Tibial nerve (tissue), 4 donors: ENCODE measurements around the gene TNPO3. TPM values are rescaled to one million over a fixed set of nuclear protein-coding genes. Genes with fewer than 3 reads are reported as not detected.
A peak's percentile ranks its signal among the peaks of the same experiment; 100 is the strongest.
"Not testable (repeated sequence)": the region's sequence is repeated elsewhere in the genome, so short reads cannot be mapped to it uniquely, and the experiment has no call there.

Experiments
- DNase-seq, 2 donors: peaks; one replicate each; pipeline ENCODE4 v3.0.0-alpha.2; 2019; ENCODE audit warnings: low spot score in 2 of 2
- H3K27ac ChIP-seq, 4 donors: fragments of 200-600 bp; sonication (generic) in 3 of 4; one replicate each; pipeline ENCODE4 v1.5.1; 2017 to 2019; ENCODE audit warnings: mild to moderate bottlenecking in 1 of 4
- H3K27me3 ChIP-seq, 2 donors: fragments of 200-600 bp; sonication (generic) in 1 of 2; one replicate each; pipeline versions ENCODE4 v1.5.1 to v1.6.0; 2017 to 2019
- H3K36me3 ChIP-seq, 3 donors: fragments of 200-600 bp; sonication (generic); one replicate each; pipeline ENCODE4 v1.5.1; 2018 to 2019
- H3K4me1 ChIP-seq, 4 donors: fragments of 200-600 bp; sonication (generic) in 3 of 4; one replicate each; pipeline ENCODE4 v1.5.1; 2017 to 2019
- H3K4me3 ChIP-seq, 4 donors: fragments of 200-600 bp; sonication (generic) in 3 of 4; one replicate each; pipeline ENCODE4 v1.5.1; 2017 to 2019; ENCODE audit warnings: mild to moderate bottlenecking in 1 of 4, moderate library complexity in 1 of 4
- H3K9me3 ChIP-seq, 4 donors: fragments of 200-600 bp; sonication (generic) in 3 of 4; one replicate each; pipeline ENCODE4 v1.5.1; 2017 to 2019
- EP300 ChIP-seq, 2 donors: sonication (generic); formaldehyde crosslinking; IDR thresholded peaks; one replicate each; pipeline ENCODE4 v1.6.1; 2017; ENCODE audit warnings: antibody characterized with exemption in 2 of 2, mild to moderate bottlenecking in 1 of 2
- POLR2A ChIP-seq, 2 donors: fragments of 450-650 bp; IDR thresholded peaks; one replicate each; pipeline ENCODE4 v1.6.1; 2017; ENCODE audit warnings: antibody characterized with exemption in 2 of 2, mild to moderate bottlenecking in 2 of 2, moderate library complexity in 2 of 2
- WGBS, 2 donors: methylation state at CpG; one replicate each; pipeline ENCODE4 v1.1.5; 2018; 5-methylcytosine and 5-hydroxymethylcytosine counted together
- total RNA-seq, 4 donors: library from RNA; depleted of rRNA; stranded (reverse); fragments of >200 nt; gene quantifications; one replicate each; pipeline ENCODE4 v1.1.0, GENCODE V29; 2016
- TF ChIP-seq, protein P1 (sequence below), 5 experiments: fragments of 200-600 bp in 3 of 5; fragments of 450-650 bp in 2 of 5; sonication (generic) in 3 of 5; IDR thresholded peaks; one replicate each; pipeline ENCODE4 v1.5.1; 2016 to 2019; ENCODE audit warnings: antibody characterized with exemption in 5 of 5, mild to moderate bottlenecking in 3 of 5, moderate library complexity in 2 of 5

Gene TNPO3
- total RNA-seq, 4 donors from 2014 or later = 33.9 to 36.9 (median 35.5) TPM

DNA sequence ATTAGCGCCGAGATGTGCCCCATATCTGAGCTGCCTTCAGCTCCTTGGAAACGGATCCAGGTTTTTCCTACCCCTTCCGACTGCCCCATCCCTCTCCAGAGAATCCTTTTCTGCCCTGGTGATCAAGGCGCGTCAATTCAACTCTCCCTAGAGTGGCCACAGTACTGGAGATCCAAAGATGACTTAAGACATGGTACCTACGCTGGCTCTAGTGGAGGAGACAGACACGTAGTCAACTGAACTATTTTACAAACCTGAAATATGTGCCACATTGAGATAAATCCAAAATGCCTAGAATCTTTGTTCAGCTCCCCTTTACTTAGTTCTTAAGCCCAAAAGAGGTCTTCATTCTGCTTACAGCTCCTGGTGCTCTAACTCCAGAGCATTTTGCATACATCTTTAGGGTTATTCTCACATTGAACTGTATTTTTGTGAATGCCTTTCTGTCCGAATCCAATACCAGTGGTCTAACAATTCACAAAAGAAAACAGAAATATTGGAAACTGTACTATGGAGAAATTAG, 444 bp upstream of the TNPO3 start:
- peak overlapping the region; percentile 66 to 99 (median 84) for H3K4me3 ChIP-seq
- H3K4me1 ChIP-seq = peaks cover 0 to 40% (median 14%) of the 10 kb centered on the region in 4 donors
- H3K36me3 ChIP-seq = no peaks in the 10 kb centered on the region
- DNase-seq = no peak
- no peaks in the 10 kb centered on the region for H3K9me3 ChIP-seq
- H3K27ac ChIP-seq = peak overlapping the region; percentile 93 to 99 (median 97)
- H3K27me3 ChIP-seq = no peaks in the 10 kb centered on the region
- TF ChIP-seq POLR2A (IDR thresholded peaks at IDR 0.05) (no peak), EP300 (IDR thresholded peaks at IDR 0.05) (no peak)
- TF ChIP-seq, protein P1, sequence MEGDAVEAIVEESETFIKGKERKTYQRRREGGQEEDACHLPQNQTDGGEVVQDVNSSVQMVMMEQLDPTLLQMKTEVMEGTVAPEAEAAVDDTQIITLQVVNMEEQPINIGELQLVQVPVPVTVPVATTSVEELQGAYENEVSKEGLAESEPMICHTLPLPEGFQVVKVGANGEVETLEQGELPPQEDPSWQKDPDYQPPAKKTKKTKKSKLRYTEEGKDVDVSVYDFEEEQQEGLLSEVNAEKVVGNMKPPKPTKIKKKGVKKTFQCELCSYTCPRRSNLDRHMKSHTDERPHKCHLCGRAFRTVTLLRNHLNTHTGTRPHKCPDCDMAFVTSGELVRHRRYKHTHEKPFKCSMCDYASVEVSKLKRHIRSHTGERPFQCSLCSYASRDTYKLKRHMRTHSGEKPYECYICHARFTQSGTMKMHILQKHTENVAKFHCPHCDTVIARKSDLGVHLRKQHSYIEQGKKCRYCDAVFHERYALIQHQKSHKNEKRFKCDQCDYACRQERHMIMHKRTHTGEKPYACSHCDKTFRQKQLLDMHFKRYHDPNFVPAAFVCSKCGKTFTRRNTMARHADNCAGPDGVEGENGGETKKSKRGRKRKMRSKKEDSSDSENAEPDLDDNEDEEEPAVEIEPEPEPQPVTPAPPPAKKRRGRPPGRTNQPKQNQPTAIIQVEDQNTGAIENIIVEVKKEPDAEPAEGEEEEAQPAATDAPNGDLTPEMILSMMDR (IDR thresholded peaks at IDR 0.05) = no peak
- 7 to 9% methylated on average over 9 of the region's 9 CpGs for WGBS, 2 donors

DNA sequence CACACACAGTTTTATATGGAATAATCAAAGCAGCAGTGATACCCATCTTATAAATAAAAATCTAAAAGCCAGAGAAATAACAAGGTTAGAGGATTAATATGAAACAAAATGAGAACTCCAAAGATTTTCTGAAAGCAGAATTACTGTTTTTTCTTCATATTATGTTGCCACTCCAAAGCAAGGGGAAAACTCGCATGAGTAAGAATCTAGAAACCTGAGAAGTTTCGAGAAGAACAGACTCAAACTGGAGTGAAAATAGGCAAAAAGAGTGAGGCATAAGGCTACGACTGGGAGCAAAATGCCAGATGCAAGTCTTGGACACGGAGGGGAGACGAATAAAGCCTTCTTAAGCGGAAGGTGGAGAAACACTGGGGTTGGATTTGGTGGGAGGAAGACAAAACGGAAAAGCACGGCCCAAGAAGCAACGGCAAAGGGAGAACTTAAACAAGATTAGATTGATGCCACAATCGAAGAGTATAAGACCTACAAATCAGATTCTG, 923 bp downstream of the TNPO3 start:
- H3K4me3 ChIP-seq = peak overlapping the region; percentile 66 to 99 (median 84)
- DNase-seq = no peak
- H3K27ac ChIP-seq = peak overlapping the region in 3 of 4 donors; percentile 93 to 99 (median 98)
- no peaks in the 10 kb centered on the region for H3K27me3 ChIP-seq
- H3K36me3 ChIP-seq = no peaks in the 10 kb centered on the region
- peaks cover 0 to 48% (median 14%) of the 10 kb centered on the region in 4 donors for H3K4me1 ChIP-seq
- no peaks in the 10 kb centered on the region for H3K9me3 ChIP-seq
- TF ChIP-seq POLR2A (IDR thresholded peaks at IDR 0.05) (no peak), EP300 (IDR thresholded peaks at IDR 0.05) (no peak)
- TF ChIP-seq, protein P1 (IDR thresholded peaks at IDR 0.05) = no peak
- WGBS, 2 donors = 0% methylated on average over 10 of the region's 10 CpGs

DNA sequence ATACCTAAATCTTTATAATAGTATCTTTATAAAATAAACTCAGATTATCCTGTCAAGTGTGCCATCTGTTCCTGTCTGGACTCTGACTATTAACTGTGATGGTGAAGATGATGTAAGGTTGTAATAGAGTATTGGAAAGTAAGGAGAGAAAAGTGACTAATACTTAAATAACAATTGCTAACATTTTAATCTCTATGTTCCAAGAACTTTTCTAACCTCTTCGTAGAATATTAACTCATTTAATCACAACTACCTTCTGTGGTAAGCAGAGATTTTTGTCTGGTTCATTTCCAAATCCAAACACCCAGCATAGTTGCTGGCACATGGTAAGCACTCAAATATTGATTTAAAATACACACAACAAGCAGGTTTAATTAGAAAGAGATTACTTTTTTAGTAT, 2.5 kb downstream of the TNPO3 start:
- DNase-seq = no peak
- 65 to 66% methylated on average over 1 of the region's 1 CpG for WGBS, 2 donors
- TF ChIP-seq EP300 (IDR thresholded peaks at IDR 0.05) (no peak), POLR2A (IDR thresholded peaks at IDR 0.05) (no peak)
- TF ChIP-seq, protein P1 (IDR thresholded peaks at IDR 0.05) = no peak
- no peaks in the 10 kb centered on the region for H3K9me3 ChIP-seq
- no peaks in the 10 kb centered on the region for H3K36me3 ChIP-seq
- H3K27ac ChIP-seq = no peak overlapping the region
- no peak overlapping the region for H3K4me3 ChIP-seq
- H3K4me1 ChIP-seq = peaks cover 0 to 62% (median 14%) of the 10 kb centered on the region in 4 donors
- H3K27me3 ChIP-seq = no peaks in the 10 kb centered on the region

DNA sequence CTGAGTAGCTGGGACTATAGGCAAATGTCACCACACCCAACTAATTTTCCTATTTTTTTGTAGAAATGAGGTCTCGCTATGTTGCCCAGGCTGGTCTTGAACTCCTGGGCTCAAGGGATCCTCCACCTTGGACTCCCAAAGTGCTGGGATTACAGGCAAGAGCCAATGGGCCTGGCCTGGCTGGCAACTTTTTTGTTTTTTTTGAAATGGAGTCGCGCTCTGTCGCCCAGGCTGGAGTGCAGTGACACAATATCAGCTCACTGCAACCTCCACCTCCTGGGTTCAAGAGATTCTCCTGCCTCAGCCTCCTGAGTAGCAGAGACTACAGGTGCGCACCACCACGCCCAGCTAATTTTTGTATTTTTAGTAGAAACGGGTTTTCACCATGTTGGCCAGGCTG, 3.5 kb downstream of the TNPO3 start:
- H3K36me3 ChIP-seq, DNase-seq, H3K9me3 ChIP-seq, H3K27me3 ChIP-seq, H3K4me3 ChIP-seq, H3K27ac ChIP-seq: not testable (repeated sequence)
- 95 to 96% methylated on average over 7 of the region's 7 CpGs for WGBS, 2 donors
- peaks cover 0 to 66% (median 14%) of the 10 kb centered on the region in 4 donors for H3K4me1 ChIP-seq

DNA sequence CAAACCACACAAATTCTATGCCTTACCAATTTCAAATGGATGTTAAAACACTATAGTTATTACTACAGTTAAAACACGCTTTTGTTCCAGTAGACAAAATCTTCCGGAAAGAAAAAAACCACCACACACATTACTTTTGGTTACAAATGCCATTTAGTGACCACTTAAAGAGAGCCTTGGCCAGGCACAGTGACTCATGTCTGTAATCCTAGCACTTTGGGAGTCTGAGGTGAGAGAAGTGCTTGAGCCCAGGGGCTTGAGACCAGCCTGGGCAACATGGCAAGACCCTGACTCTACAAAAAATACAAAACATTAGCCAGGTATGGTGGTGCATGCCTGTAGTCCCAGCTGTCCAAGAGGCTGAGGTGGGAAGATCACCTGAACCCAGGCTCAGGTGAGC, 7.2 kb downstream of the TNPO3 start:
- peaks cover 0 to 61% (median 4%) of the 10 kb centered on the region in 4 donors for H3K4me1 ChIP-seq
- no peak for DNase-seq
- H3K9me3 ChIP-seq = no peaks in the 10 kb centered on the region
- no peaks in the 10 kb centered on the region for H3K36me3 ChIP-seq
- 96% methylated on average over 2 of the region's 2 CpGs for WGBS, 2 donors
- no peaks in the 10 kb centered on the region for H3K27me3 ChIP-seq
- no peak overlapping the region for H3K27ac ChIP-seq
- TF ChIP-seq, protein P1 (IDR thresholded peaks at IDR 0.05) = no peak
- TF ChIP-seq EP300 (IDR thresholded peaks at IDR 0.05) = no peak
- H3K4me3 ChIP-seq = no peak overlapping the region
